Body of pancreas (tissue), 4 donors: ENCODE results near the gene ARNT2.

Source experiments
- POLR2A ChIP-seq, 3 donors: fragments of 450-650 bp; IDR thresholded peaks; one replicate each; pipeline ENCODE4 v1.6.1; 2016; ENCODE audit warnings: antibody characterized with exemption in 3 of 3, mild to moderate bottlenecking in 2 of 3
- TF ChIP-seq, protein P1 (sequence below), 7 experiments: fragments of 450-650 bp in 4 of 7; fragments of 200-600 bp in 3 of 7; sonication (generic) in 3 of 7; IDR thresholded peaks; one replicate each; pipeline ENCODE4 v1.5.1; 2016 to 2019; ENCODE audit warnings: antibody characterized with exemption in 7 of 7

DNA sequence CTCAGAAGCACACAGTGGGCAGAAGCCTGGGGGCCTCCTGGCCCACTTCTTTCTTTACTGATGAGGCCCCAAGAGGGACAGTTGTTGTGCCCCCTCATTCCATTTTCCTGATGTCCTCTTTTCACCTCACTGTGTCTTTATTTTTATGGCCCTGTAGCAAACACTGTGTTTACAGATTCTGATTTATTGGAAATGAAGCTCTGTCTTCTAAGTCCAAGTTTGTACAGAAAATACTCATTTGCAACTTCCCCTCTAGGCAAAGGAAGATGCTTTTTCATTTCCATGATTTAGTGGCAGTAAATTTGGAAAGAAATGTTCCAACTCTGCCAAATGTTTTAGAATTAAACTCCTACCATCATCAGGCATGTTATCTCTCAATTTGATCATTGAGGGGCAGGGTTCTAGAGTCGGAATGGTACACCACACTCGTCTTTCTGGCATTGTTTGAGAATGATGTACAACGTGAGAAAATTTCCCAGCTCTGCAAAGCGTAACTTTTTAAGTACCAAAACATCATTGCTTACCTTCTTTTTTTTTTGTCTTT is 129.7 kb downstream of the ARNT2 start:
- TF ChIP-seq, protein P1, sequence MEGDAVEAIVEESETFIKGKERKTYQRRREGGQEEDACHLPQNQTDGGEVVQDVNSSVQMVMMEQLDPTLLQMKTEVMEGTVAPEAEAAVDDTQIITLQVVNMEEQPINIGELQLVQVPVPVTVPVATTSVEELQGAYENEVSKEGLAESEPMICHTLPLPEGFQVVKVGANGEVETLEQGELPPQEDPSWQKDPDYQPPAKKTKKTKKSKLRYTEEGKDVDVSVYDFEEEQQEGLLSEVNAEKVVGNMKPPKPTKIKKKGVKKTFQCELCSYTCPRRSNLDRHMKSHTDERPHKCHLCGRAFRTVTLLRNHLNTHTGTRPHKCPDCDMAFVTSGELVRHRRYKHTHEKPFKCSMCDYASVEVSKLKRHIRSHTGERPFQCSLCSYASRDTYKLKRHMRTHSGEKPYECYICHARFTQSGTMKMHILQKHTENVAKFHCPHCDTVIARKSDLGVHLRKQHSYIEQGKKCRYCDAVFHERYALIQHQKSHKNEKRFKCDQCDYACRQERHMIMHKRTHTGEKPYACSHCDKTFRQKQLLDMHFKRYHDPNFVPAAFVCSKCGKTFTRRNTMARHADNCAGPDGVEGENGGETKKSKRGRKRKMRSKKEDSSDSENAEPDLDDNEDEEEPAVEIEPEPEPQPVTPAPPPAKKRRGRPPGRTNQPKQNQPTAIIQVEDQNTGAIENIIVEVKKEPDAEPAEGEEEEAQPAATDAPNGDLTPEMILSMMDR (IDR thresholded peaks at IDR 0.05) = no peak
- no peak for TF ChIP-seq POLR2A (IDR thresholded peaks at IDR 0.05)
